Thyroid gland (tissue), 4 donors: ENCODE results near the gene IMPDH1. TPM values are rescaled to one million over a fixed set of nuclear protein-coding genes. Genes with fewer than 3 reads are reported as not detected.

Source experiments
- DNase-seq, 2 donors: peaks; one replicate each; pipeline ENCODE4 v3.0.0-alpha.2; 2019
- H3K27ac ChIP-seq, 3 donors: fragments of 200-600 bp; sonication (generic); 1 replicate in 2 of 3; 2 replicates in 1 of 3; pipeline ENCODE4 v1.5.1; 2016 to 2019; ENCODE audit warnings: mild to moderate bottlenecking in 1 of 3, moderate library complexity in 1 of 3
- H3K27me3 ChIP-seq: fragments of 200-600 bp; sonication (generic); one replicate; pipeline ENCODE4 v1.5.1; 2019
- H3K36me3 ChIP-seq, 2 donors: fragments of 200-600 bp; sonication (generic); one replicate each; pipeline ENCODE4 v1.5.1; 2016 to 2019
- H3K4me1 ChIP-seq, 2 donors: fragments of 200-600 bp; sonication (generic); one replicate each; pipeline ENCODE4 v1.5.1; 2017 to 2019
- H3K4me3 ChIP-seq, 3 donors: fragments of 200-600 bp; sonication (generic); replicated peaks in 1 of 3; 1 replicate in 2 of 3; 2 replicates in 1 of 3; pipeline ENCODE4 v1.5.1; 2016; ENCODE audit warnings: mild to moderate bottlenecking in 1 of 3
- H3K9me3 ChIP-seq: fragments of 200-600 bp; sonication (generic); one replicate; pipeline ENCODE4 v1.5.1; 2017
- POLR2A ChIP-seq, 2 donors: fragments of 450-650 bp; IDR thresholded peaks; one replicate each; pipeline ENCODE4 v1.6.1; 2017; ENCODE audit warnings: antibody characterized with exemption in 2 of 2, mild to moderate bottlenecking in 2 of 2, moderate library complexity in 1 of 2
- WGBS, 2 donors: methylation state at CpG; one replicate each; pipeline ENCODE4 v1.1.5; 2017; 5-methylcytosine and 5-hydroxymethylcytosine counted together
- intact Hi-C: fragments of 100-400 bp; cut with DNase I; formaldehyde crosslinking; loops from one replicate; pipeline ENCODE4 v1.15.1; 2023
- total RNA-seq, 4 donors: library from RNA; depleted of rRNA; stranded (reverse); fragments of >200 nt; gene quantifications; one replicate each; pipeline ENCODE4 v1.2.3, GENCODE V29; 2016
- TF ChIP-seq, protein P1 (sequence below), 6 experiments: fragments of 200-600 bp in 3 of 6; fragments of 450-650 bp in 3 of 6; sonication (generic) in 3 of 6; IDR thresholded peaks; one replicate each; pipeline ENCODE4 v1.5.1; 2016 to 2019; ENCODE audit warnings: antibody characterized with exemption in 6 of 6, mild to moderate bottlenecking in 2 of 6, inconsistent platforms in 1 of 6, moderate library complexity in 1 of 6

Gene IMPDH1
- total RNA-seq, 4 donors from 2014 or later = 12.3 to 37.9 (median 22.9) TPM

- H3K27ac ChIP-seq = peak overlapping the region in 1 of 3 donors; percentile 50
- peak overlapping the region; percentile 41 to 72 (median 45) for H3K4me3 ChIP-seq
- peak; percentile 32 to 37 for DNase-seq
- peaks cover 14 to 27% of the 10 kb centered on the region in 2 donors for H3K4me1 ChIP-seq
- TF ChIP-seq, protein P1, sequence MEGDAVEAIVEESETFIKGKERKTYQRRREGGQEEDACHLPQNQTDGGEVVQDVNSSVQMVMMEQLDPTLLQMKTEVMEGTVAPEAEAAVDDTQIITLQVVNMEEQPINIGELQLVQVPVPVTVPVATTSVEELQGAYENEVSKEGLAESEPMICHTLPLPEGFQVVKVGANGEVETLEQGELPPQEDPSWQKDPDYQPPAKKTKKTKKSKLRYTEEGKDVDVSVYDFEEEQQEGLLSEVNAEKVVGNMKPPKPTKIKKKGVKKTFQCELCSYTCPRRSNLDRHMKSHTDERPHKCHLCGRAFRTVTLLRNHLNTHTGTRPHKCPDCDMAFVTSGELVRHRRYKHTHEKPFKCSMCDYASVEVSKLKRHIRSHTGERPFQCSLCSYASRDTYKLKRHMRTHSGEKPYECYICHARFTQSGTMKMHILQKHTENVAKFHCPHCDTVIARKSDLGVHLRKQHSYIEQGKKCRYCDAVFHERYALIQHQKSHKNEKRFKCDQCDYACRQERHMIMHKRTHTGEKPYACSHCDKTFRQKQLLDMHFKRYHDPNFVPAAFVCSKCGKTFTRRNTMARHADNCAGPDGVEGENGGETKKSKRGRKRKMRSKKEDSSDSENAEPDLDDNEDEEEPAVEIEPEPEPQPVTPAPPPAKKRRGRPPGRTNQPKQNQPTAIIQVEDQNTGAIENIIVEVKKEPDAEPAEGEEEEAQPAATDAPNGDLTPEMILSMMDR (IDR thresholded peaks at IDR 0.05) = no peak
- TF ChIP-seq POLR2A (IDR thresholded peaks at IDR 0.05) = peak in 1 of 2 donors; percentile 18
- H3K36me3 ChIP-seq = peaks cover 0 to 1% of the 10 kb centered on the region in 2 donors
- 0% methylated on average over 6 to 19 of the region's 107 CpGs for WGBS, 2 donors
- intact Hi-C loops = no loop called here
- H3K27me3 ChIP-seq = no peaks in the 10 kb centered on the region
- no peaks in the 10 kb centered on the region for H3K9me3 ChIP-seq
Observed at GRCh38 chr7:128405471-128406313, 4.1 kb downstream of the IMPDH1 start.

DNA sequence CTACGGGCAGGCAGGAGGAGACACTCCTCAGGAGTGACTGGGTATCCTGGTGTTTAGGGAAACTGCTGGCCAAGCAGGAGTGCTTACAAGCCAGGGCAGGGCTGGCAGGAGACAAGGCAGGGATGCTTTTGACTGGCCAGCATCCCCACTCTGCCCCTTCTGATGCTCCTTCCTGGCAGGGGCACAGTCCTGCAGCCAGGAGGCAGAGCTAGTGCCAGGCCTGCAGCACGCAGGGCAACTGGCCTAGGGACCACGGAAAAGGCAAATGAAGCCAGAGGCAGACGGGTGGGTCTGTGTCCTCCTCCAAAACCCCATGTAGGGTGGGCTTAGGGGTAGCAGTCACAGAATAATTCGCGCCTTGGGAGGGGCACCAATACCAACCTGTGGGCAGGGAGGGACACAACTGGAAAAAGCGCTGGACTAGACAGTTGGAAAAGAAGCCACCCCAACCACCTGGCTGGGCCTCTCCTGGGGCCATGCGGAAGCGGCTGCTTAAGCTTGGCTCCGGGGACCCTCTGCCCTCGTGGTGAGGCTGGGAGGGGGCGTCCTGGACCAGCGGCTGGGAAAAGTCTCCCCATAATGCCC is 4.8 kb downstream of the IMPDH1 start:
- WGBS, 2 donors = 53 to 57% methylated on average over 11 to 12 of the region's 13 CpGs
- Histone ChIP-seq H3K27ac (peak overlapping the region in 1 of 3 donors; percentile 50), H3K4me1 (peaks cover 12 to 25% of the 10 kb centered on the region in 2 donors)

DNA sequence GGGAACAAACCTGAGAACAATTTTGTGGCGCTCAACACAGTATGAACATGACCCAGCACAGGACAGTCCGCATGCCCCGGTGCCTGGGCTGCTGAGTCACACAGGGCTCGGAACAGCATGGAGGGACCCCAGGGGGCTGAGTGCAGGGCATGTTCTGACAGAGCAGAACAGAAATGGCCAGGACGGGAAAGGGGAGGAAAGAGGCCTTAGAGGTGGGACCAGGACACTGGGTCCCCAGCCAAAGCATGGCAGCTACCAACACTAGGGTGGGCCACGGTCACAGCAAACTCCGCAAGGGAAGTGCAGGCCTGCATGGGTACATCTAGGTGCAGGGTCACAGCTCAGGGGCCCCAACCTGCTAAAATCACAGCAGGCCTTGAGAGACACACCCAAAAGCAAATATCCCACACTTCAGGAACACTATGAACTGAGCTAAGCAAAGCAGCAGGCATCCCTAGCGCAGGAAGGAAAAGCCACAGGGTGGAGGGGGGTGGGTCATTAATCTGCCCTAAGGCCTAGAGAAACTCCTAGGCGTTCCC is 5.6 kb downstream of the IMPDH1 start:
- H3K27ac ChIP-seq = no peak overlapping the region
- no peak for DNase-seq
- H3K36me3 ChIP-seq = peaks cover 0 to 11% of the 10 kb centered on the region in 2 donors
- no peaks in the 10 kb centered on the region for H3K9me3 ChIP-seq
- TF ChIP-seq POLR2A (IDR thresholded peaks at IDR 0.05) = no peak
- TF ChIP-seq, protein P1 (IDR thresholded peaks at IDR 0.05) = no peak
- intact Hi-C loops = no loop called here
- H3K4me3 ChIP-seq = no peak overlapping the region
- peaks cover 12 to 23% of the 10 kb centered on the region in 2 donors for H3K4me1 ChIP-seq
- H3K27me3 ChIP-seq = no peaks in the 10 kb centered on the region
- WGBS, 2 donors = 88 to 96% methylated on average over 9 of the region's 9 CpGs

More for the DNA sequence above, 4.8 kb downstream of the IMPDH1 start:
- intact Hi-C loops = no loop called here
- H3K4me3 ChIP-seq = peak overlapping the region; percentile 41 to 72 (median 45)
- H3K27me3 ChIP-seq = no peaks in the 10 kb centered on the region
- TF ChIP-seq, protein P1 (IDR thresholded peaks at IDR 0.05) = no peak
- TF ChIP-seq POLR2A (IDR thresholded peaks at IDR 0.05) = no peak
- no peaks in the 10 kb centered on the region for H3K9me3 ChIP-seq
- H3K36me3 ChIP-seq = peaks cover 0 to 7% of the 10 kb centered on the region in 2 donors
- DNase-seq = no peak

GRCh38 chr7:128403676-128404075 is 6.1 kb downstream of the IMPDH1 start:
- 91% methylated on average over 5 of the region's 5 CpGs for WGBS, 2 donors
- intact Hi-C loops = no loop called here
- no peak overlapping the region for H3K4me3 ChIP-seq
- DNase-seq = no peak
- H3K27ac ChIP-seq = no peak overlapping the region
- no peaks in the 10 kb centered on the region for H3K27me3 ChIP-seq
- TF ChIP-seq POLR2A (IDR thresholded peaks at IDR 0.05) = no peak
- TF ChIP-seq, protein P1 (IDR thresholded peaks at IDR 0.05) = no peak
- peaks cover 0 to 11% of the 10 kb centered on the region in 2 donors for H3K36me3 ChIP-seq
- H3K9me3 ChIP-seq = no peaks in the 10 kb centered on the region
- peaks cover 8 to 18% of the 10 kb centered on the region in 2 donors for H3K4me1 ChIP-seq
